ENCODE results near the gene PPA1.
"Not testable (repeated sequence)": the region's sequence is repeated elsewhere in the genome, so short reads cannot be mapped to it uniquely, and the experiment has no call there.

Gene PPA1

DNA sequence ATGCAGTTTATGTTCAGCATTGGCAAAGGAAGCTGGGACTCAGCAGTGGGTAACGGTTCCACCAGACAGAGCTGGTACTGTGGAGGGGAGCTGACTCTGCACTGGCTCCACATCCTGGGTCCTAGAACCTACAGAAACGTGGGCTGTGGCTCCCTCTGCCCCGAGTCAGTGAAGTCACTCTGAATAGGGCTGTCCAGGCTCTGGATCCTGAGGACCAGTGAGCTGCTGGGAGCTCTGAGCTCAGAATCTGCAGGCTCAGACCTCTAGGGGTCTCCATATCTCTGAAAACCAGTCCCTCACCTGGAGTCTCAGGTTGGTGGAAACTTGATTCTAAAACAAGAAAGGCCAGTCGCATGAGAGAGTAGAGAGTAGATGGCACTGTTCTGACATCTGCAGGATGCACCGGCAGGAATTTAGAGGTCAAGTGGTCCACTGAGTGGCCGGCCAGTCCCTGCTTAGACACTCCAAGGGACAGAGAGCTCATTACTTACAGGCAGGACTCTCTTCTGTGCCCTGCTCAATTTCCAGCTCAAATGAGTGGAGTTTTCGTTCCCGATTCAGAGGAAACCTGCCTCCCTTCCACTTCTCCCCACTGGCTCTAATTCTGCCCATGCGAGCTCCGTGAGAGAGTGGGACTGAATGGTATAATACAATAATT, 31.9 kb upstream of the PPA1 start:
- Mint-ChIP-seq H3K9me3 (peaks cover 6% of the 10 kb centered on the region), H3K4me1 (ENCODE audit: low read depth) (peaks cover 9% of the 10 kb centered on the region), H3K4me3 (no peak overlapping the region), H3K36me3 (ENCODE audit: low read depth) (no peaks in the 10 kb centered on the region), H3K27me3 (no peaks in the 10 kb centered on the region), H3K27ac (no peak overlapping the region)
- no peak for DNase-seq

DNA sequence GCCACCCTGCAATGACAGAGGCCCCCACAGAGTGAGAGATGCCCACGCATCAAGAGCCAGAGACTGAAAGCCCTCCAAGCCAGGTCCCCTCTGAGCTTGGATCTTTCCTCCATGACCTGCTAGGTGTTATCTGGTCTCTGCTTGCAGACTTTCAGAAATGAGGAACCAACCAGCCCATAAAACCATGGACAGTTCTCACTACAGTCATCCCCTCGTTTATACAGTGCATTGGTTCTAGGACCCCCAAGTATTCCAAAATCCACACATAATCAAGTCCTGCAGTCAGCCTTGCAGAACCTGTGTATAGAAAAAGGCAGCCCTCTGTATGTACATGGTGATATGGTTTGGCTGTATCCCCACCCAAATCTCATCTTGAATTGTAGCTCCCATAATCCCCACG, 27.5 kb upstream of the PPA1 start:
- Mint-ChIP-seq H3K4me1 (ENCODE audit: low read depth) (peaks cover 5% of the 10 kb centered on the region), H3K36me3 (ENCODE audit: low read depth) (no peaks in the 10 kb centered on the region), H3K27me3 (peaks cover 23% of the 10 kb centered on the region), H3K27ac (no peak overlapping the region), H3K4me3 (no peak overlapping the region), H3K9me3 (peaks cover 6% of the 10 kb centered on the region)
- no peak for DNase-seq

DNA sequence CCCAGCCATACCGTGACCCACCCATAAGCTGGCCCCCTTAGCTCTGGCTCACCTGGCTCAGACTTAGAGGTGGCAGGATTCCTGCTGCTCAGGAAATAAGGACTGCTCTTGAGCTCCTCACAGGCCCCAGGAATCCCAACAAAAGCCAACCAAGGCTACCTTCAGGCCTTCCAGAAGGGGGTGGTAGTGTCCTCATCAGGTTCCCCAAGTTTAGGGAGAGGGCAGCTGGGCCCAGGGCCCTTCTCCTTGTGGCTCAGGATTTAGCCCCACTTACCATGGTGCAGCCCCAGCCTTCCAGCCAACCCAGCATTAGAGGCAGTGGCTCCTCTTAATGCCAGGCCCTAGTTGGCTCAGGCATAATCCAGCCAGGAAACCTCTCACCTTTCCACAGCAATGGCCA, 27.0 kb upstream of the PPA1 start:
- Mint-ChIP-seq H3K27ac (no peak overlapping the region), H3K9me3 (peaks cover 6% of the 10 kb centered on the region), H3K27me3 (peaks cover 27% of the 10 kb centered on the region), H3K4me1 (ENCODE audit: low read depth) (peaks cover 9% of the 10 kb centered on the region), H3K36me3 (ENCODE audit: low read depth) (no peaks in the 10 kb centered on the region), H3K4me3 (no peak overlapping the region)
- DNase-seq = peak; percentile 14

DNA sequence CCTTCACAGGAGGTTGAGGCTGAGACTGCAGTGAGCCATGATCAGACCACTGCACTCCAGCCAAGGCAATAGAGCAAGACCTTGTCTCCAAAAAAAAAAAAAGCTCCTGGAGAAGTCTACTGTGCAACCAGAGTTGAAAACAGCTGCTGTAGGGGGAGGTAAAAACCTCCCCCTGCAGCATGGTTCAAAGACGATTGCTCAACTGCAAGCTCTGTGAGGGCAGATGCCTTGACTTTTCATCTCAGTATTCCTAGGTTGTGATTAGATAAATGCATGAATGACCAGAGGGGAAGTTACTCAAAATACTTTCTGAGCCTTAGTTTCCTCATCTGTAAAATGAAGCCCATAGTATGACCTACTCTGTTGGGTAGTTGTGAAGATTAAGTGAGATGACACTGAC, 25.0 kb upstream of the PPA1 start:
- Mint-ChIP-seq H3K27me3 (peaks cover 45% of the 10 kb centered on the region), H3K27ac (no peak overlapping the region), H3K9me3 (peaks cover 6% of the 10 kb centered on the region), H3K4me3 (no peak overlapping the region), H3K4me1 (ENCODE audit: low read depth) (peaks cover 14% of the 10 kb centered on the region), H3K36me3 (ENCODE audit: low read depth) (no peaks in the 10 kb centered on the region)
- DNase-seq = no peak

DNA sequence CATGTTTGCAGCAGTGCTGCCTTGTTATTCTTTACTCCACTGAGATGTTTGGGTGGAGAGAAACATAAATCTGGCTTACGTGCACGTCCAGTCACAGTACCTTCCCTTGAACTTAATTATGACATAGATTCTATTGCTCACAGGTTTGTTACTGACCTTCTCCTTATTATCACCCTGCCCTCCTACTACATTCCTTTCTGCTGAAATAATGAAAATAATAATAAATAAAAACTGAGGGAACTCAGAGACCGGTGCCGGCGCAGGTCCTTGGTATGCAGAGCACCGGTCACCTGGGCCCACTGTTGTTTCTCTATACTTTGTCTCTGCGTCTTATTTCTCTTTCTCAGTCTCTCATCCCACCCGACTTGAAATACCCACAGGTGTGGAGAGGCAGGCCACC, 24.6 kb upstream of the PPA1 start:
- not testable (repeated sequence) for H3K36me3 Mint-ChIP-seq (ENCODE audit: low read depth); H3K4me3 Mint-ChIP-seq; DNase-seq; H3K27ac Mint-ChIP-seq; H3K9me3 Mint-ChIP-seq
- peaks cover 14% of the 10 kb centered on the region for H3K4me1 Mint-ChIP-seq (ENCODE audit: low read depth)
- H3K27me3 Mint-ChIP-seq = peaks cover 49% of the 10 kb centered on the region

DNA sequence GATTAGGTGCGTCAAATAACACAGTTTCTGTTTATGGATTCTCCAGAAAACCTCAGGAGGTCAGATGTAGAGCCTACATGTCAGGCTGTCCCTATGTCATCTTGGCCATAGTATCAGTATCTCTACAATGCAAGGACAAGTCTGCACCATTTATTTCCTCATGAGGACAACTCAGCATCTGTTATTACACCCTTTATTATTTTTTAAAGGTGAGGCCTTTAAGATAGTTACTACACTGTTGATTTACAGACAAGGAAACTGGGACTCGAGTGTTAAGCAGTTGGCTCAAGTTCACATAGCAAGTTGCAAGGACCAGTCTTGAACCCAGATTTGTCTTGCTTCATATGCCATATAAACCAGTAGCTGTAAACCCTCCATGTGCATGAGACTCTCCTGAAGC, 23.2 kb upstream of the PPA1 start:
- H3K4me1 Mint-ChIP-seq (ENCODE audit: low read depth) = peaks cover 14% of the 10 kb centered on the region
- no peak overlapping the region for H3K27ac Mint-ChIP-seq
- H3K4me3 Mint-ChIP-seq = no peak overlapping the region
- no peaks in the 10 kb centered on the region for H3K36me3 Mint-ChIP-seq (ENCODE audit: low read depth)
- peaks cover 6% of the 10 kb centered on the region for H3K9me3 Mint-ChIP-seq
- no peak for DNase-seq
- peaks cover 54% of the 10 kb centered on the region for H3K27me3 Mint-ChIP-seq

DNA sequence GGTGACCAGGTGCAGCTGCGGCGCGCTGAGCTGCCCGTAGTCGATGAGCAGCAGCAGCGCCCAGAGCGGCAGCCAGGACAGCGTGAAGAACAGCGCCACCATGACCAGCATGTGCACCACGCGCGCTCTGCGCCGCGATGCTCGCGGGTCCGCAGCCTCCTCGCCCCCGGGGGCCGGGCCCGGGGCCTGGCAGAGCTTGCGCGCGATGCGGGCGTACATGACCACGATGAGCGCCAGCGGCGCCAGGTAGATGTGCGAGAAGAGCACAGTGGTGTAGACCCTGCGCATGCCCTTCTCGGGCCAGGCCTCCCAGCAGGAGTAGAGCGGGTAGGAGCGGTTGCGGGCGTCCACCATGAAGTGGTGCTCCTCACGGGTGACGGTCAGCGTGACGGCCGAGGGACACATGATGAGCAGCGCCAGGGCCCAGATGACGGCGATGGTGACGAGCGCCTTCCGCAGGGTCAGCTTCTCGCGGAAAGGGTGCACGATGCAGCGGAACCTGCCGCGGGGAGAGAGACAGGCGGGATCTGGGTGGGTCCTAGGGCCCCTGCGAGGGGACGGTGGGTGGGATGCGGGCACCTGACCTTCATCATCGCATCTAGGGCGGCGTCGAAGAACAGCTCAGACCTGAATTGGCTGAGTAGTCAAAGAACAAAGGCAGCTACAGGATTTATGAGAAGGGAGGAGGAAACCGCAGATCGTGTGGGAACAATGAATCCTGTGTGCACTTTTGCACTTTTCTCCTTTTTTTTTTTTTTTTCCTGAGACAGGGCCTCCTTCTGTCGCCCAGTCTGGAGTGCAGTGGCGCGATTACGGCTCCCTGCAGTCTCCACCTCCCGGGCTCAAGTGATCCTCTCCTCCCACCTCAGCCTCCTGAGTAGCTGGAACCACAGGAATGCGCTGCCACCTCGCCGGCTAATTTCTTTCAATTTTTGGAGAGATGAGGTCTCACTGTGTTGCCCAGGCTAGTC, 22.4 kb upstream of the PPA1 start:
- Mint-ChIP-seq H3K4me3 (peak overlapping the region; percentile 41), H3K9me3 (no peaks in the 10 kb centered on the region)
- peak; percentile 52 for DNase-seq

DNA sequence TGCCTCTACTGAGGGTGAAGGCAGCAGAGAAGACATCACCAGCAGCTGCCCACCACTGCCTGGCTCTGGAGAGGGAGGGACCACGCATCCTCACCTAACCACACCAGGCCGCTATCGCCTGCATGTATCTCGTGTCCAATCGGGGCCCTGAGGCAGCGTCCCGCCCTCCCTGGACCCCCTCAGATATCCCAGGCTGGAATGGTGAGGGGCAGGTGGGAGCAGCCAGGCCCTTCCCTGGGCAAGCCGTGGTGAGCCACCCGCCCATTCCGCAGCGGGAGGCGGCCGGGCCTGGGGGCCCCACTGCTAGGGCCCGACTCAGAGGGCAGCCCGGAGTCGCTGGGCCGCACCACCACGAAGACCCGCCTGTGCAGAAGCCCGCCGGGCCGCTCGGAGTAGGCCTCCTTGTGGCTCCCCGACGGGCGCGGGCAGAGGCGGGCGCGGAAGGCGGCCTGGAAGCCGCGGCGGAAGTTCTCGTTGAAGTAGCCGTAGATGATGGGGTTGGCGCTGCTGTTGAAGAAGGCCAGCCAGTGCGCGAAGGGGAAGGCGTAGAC, 21.6 kb upstream of the PPA1 start:
- no peak for DNase-seq
- Mint-ChIP-seq H3K36me3 (ENCODE audit: low read depth) (no peaks in the 10 kb centered on the region), H3K9me3 (no peaks in the 10 kb centered on the region), H3K4me3 (no peak overlapping the region), H3K4me1 (ENCODE audit: low read depth) (peaks cover 14% of the 10 kb centered on the region), H3K27ac (no peak overlapping the region), H3K27me3 (peaks cover 54% of the 10 kb centered on the region)

More for the DNA sequence above, 22.4 kb upstream of the PPA1 start:
- Mint-ChIP-seq H3K4me1 (ENCODE audit: low read depth) (peaks cover 14% of the 10 kb centered on the region), H3K27ac (no peak overlapping the region), H3K27me3 (peaks cover 54% of the 10 kb centered on the region), H3K36me3 (ENCODE audit: low read depth) (no peaks in the 10 kb centered on the region)

DNA sequence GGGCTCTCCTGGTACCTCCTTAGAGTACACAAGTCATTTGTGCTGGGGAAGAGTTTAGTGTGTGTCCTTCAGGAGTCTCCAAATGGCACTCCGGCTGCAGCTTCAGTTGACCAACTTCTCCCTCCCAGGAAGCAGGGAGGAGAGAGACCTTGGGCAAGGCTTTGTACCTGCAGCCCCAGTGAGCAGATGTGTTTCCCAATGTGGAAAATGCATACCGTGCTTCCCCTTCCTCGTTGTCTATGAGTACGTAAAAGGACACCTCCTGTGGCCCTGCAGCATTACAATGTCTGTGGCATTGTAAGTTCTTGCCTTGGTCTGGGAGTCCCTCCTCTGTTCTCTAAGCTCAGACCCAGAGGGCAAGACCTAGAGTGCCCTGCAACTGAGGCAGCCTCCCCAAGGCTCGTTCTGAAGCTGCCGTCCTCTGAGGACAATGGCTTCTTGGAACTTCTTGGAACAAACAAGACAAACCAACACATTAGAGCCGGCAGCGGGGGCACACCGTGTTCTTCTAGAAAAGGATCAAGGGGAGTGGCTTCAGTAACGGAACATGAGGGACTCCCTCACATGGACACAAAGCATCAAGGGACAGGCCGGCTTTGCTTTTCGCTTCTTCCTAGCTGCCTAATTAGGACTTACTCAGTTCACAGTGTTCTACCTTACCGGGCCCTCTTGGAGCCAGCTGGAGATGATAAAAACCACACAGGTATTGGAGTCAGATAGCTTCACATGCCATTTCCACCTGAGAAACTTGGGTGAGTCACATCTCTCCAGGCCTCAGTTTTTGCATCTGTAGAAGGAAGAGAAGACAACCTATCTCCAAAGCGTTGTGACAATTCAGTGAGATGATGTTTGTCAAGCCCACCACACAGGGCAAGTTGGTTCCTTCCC, 20.9 kb upstream of the PPA1 start:
- no peaks in the 10 kb centered on the region for H3K36me3 Mint-ChIP-seq (ENCODE audit: low read depth)
- H3K4me3 Mint-ChIP-seq = no peak overlapping the region
- H3K27me3 Mint-ChIP-seq = peaks cover 54% of the 10 kb centered on the region

DNA sequence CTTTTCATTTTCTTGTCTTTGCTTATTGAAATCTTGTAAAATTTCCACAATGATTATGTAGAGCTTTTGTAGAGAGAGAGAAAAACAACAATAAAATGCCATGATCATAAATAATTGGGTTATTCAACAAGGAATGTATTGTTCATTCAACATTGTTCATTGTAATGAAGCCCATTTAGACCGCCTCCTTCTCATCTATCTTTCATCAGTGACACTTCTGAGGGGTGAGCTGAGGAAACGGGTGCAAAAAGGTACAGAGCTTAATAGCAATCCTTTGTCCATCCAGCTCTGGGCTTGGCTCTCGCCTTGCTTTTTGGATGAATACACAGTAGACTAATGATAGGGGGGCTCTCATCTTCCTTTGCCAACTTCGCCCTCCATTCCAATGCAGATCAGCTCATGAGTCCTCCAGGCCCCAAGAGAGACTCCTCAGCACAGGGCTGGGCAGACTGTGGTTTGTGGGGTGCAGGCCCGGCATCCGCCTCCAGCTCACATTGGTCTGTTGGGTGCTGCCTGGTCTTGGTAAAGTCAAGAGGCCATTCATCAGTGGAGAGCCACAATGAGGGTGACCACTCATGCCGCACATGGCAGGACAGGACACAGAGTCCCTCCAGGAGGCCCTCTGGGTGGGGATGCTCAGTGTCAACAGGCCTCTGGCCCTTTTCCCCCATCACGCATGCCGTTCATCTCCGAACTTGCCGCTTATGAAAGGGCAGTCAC, 17.9 kb upstream of the PPA1 start:
- Mint-ChIP-seq H3K27me3 (peaks cover 43% of the 10 kb centered on the region), H3K9me3 (no peaks in the 10 kb centered on the region), H3K4me1 (ENCODE audit: low read depth) (peaks cover 11% of the 10 kb centered on the region), H3K36me3 (ENCODE audit: low read depth) (no peaks in the 10 kb centered on the region), H3K4me3 (no peak overlapping the region), H3K27ac (no peak overlapping the region)
- DNase-seq = no peak

More for the DNA sequence above, 20.9 kb upstream of the PPA1 start:
- Mint-ChIP-seq H3K9me3 (no peaks in the 10 kb centered on the region), H3K27ac (no peak overlapping the region), H3K4me1 (ENCODE audit: low read depth) (peaks cover 14% of the 10 kb centered on the region)
- DNase-seq = no peak

DNA sequence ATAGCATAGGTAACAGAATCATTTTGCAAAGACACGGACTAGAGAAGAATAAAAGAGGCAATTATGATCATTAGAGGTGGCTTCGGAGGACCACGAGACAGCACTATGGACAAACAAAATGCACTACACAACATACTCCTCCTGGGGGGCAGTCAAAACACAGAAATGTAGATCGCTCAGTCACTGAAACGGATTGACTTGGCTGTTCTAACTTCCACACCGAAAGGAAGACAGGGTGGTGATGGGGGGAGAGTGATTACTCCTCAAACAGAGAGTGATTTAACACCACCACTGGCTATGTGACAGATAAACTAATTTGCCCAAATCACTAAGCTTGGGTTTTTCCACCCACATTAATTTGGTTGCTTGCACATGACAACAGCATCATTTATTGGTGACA, 14.1 kb upstream of the PPA1 start:
- Mint-ChIP-seq H3K27ac (no peak overlapping the region), H3K9me3 (no peaks in the 10 kb centered on the region), H3K27me3 (peaks cover 8% of the 10 kb centered on the region), H3K36me3 (ENCODE audit: low read depth) (no peaks in the 10 kb centered on the region), H3K4me3 (no peak overlapping the region), H3K4me1 (ENCODE audit: low read depth) (no peaks in the 10 kb centered on the region)
- no peak for DNase-seq

DNA sequence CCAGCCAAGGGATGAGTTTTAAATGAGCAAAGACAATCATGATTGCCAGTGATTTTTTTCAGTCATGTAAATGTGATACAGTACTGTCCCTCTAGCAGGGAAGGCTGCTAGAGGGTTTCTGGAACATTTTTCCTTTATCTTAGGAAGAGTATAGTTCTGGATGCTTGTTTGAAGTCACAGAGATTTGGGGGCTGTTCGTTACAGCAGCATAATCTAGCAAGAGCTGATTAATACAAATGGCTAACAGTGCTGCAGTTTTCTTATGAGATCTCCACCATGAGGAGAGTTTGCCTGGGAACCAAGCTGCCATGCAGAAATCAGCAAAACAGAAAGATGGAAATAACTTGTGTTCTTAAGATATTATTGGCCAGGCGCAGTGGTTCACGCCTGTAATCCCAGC, 7.9 kb upstream of the PPA1 start:
- Mint-ChIP-seq H3K27ac (no peak overlapping the region), H3K9me3 (no peaks in the 10 kb centered on the region), H3K4me3 (no peak overlapping the region), H3K36me3 (ENCODE audit: low read depth) (no peaks in the 10 kb centered on the region), H3K4me1 (ENCODE audit: low read depth) (peaks cover 11% of the 10 kb centered on the region), H3K27me3 (peaks cover 3% of the 10 kb centered on the region)
- DNase-seq = no peak

DNA sequence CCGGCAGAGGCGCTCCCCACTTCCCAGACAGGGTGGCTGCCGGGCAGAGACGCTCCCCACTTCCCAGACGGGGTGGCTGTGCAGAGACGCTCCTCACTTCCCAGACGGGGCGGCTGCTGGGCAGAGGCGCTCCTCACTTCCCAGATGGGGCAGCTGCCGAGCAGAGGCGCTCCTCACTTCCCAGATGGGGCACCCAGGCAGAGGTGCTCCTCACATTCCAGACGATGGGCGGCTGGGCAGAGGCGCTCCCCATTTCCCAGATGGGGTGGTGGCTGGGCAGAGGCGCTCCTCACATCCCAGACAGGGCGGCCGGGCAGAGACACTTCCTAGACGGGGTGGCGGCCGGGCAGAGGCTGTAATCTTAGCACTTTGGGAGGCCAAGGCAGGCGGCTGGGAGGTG, 6.8 kb upstream of the PPA1 start:
- not testable (repeated sequence) for H3K9me3 Mint-ChIP-seq; DNase-seq; H3K4me3 Mint-ChIP-seq; H3K27me3 Mint-ChIP-seq; H3K27ac Mint-ChIP-seq; H3K36me3 Mint-ChIP-seq (ENCODE audit: low read depth)
- peaks cover 15% of the 10 kb centered on the region for H3K4me1 Mint-ChIP-seq (ENCODE audit: low read depth)
